Erythroblast (primary cell): ENCODE results near the gene UNCX.

ENCODE experiments used
- GATA1 ChIP-seq: IDR thresholded peaks from 2 replicates; pipeline ENCODE4 v1.6.1; 2011; ENCODE audit warnings: low read depth, mild to moderate bottlenecking, control low read depth, low read length, moderate library complexity
- POLR2A ChIP-seq: IDR thresholded peaks from 2 replicates; pipeline ENCODE4 v1.6.1; 2011; ENCODE audit warnings: mild to moderate bottlenecking, low read length

GRCh38 chr7:1283337-1283736 is 50.7 kb downstream of the UNCX start:
- TF ChIP-seq POLR2A, result no peak
- TF ChIP-seq GATA1, result no peak
